Inflammatory macrophage (primary cell): ENCODE measurements around the gene SHOX.
"Not testable (repeated sequence)": the region's sequence is repeated elsewhere in the genome, so short reads cannot be mapped to it uniquely, and the experiment has no call there.

ENCODE experiments used
- DNase-seq, 2 donors: peaks; one replicate each; pipeline ENCODE4 v3.0.0-alpha.2; 2020 to 2022

Gene SHOX

GRCh38 chrX:638482-639131 lies 8.0 kb downstream of the SHOX start:
- DNase-seq, result no peak

GRCh38 chrX:639151-639550 lies 8.6 kb downstream of the SHOX start:
- no peak for DNase-seq

GRCh38 chrX:640641-641040 lies 10.1 kb downstream of the SHOX start:
- DNase-seq, result no peak

- no peak for DNase-seq
Observed at GRCh38 chrX:641671-642435, 11.3 kb downstream of the SHOX start.

GRCh38 chrX:642436-643240 lies 12.0 kb downstream of the SHOX start:
- DNase-seq, result no peak

- DNase-seq, result no peak
Observed at GRCh38 chrX:643241-643595, 12.6 kb downstream of the SHOX start.

GRCh38 chrX:643911-644303 lies 13.3 kb downstream of the SHOX start:
- no peak for DNase-seq

- no peak for DNase-seq
Observed at GRCh38 chrX:644304-645281, 14.0 kb downstream of the SHOX start.

- no peak for DNase-seq
Observed at GRCh38 chrX:646228-646495, 15.6 kb downstream of the SHOX start.

GRCh38 chrX:646796-647195 lies 16.2 kb downstream of the SHOX start:
- no peak for DNase-seq

GRCh38 chrX:649166-649565 lies 18.6 kb downstream of the SHOX start:
- no peak for DNase-seq

GRCh38 chrX:650324-650723 lies 19.7 kb downstream of the SHOX start:
- no peak for DNase-seq

GRCh38 chrX:650811-651210 lies 20.2 kb downstream of the SHOX start:
- DNase-seq, result no peak

- DNase-seq, result not testable (repeated sequence)
Observed at GRCh38 chrX:651922-652321, 21.3 kb downstream of the SHOX start.

- no peak for DNase-seq
Observed at GRCh38 chrX:652341-652741, 21.8 kb downstream of the SHOX start.

GRCh38 chrX:653306-653705 lies 22.7 kb downstream of the SHOX start:
- no peak for DNase-seq

- DNase-seq, result no peak
Observed at GRCh38 chrX:661154-661553, 30.6 kb downstream of the SHOX start.

- DNase-seq, result no peak
Observed at GRCh38 chrX:662126-662525, 31.5 kb downstream of the SHOX start.

GRCh38 chrX:663841-664240 lies 33.2 kb downstream of the SHOX start:
- no peak for DNase-seq

GRCh38 chrX:666762-667720 lies 36.5 kb downstream of the SHOX start:
- no peak for DNase-seq

GRCh38 chrX:670645-671044 lies 40.1 kb downstream of the SHOX start:
- no peak for DNase-seq

- DNase-seq, result no peak
Observed at GRCh38 chrX:672931-673330, 42.3 kb downstream of the SHOX start.
